Body of pancreas (tissue), 4 donors: Measurements from ENCODE around the gene CUL9. TPM values are rescaled to one million over a fixed set of nuclear protein-coding genes. Genes with fewer than 3 reads are reported as not detected.

Experiments
- ATAC-seq: fragments of 150-250 bp; one replicate; pipeline ENCODE4 v1.9.1; 2016
- DNase-seq, 4 donors: peaks; one replicate each; pipeline ENCODE4 v3.0.0-alpha.2; 2019
- H3K27ac ChIP-seq, 4 donors: fragments of 200-600 bp; sonication (generic); 1 replicate in 3 of 4; 2 replicates in 1 of 4; pipeline versions ENCODE4 v1.5.1 to v1.6.1; 2016 to 2019; ENCODE audit warnings: mild to moderate bottlenecking in 1 of 4, mixed read lengths in 1 of 4, moderate library complexity in 1 of 4
- H3K27me3 ChIP-seq, 2 donors: fragments of 200-600 bp; sonication (generic); one replicate each; pipeline ENCODE4 v1.6.0; 2016; ENCODE audit warnings: mild to moderate bottlenecking in 1 of 2
- H3K36me3 ChIP-seq, 2 donors: fragments of 200-600 bp; sonication (generic); replicated peaks in 1 of 2; 2 replicates each; pipeline ENCODE4 v1.5.1; 2016; ENCODE audit warnings: low read depth in 2 of 2; ENCODE audit not compliant: insufficient read depth in 1 of 2
- H3K4me1 ChIP-seq: fragments of 200-600 bp; sonication (generic); one replicate; pipeline ENCODE4 v1.6.0; 2016
- H3K4me3 ChIP-seq, 2 donors: fragments of 200-600 bp; sonication (generic); 1 replicate in 1 of 2; 2 replicates in 1 of 2; pipeline ENCODE4 v1.5.1; 2016 to 2019
- H3K9me3 ChIP-seq, 3 donors: fragments of 200-600 bp; sonication (generic); 1 replicate in 2 of 3; 2 replicates in 1 of 3; pipeline ENCODE4 v1.5.1; 2016
- POLR2A ChIP-seq, 3 donors: fragments of 450-650 bp; IDR thresholded peaks; one replicate each; pipeline ENCODE4 v1.6.1; 2016; ENCODE audit warnings: antibody characterized with exemption in 3 of 3, mild to moderate bottlenecking in 2 of 3
- WGBS, 2 donors: methylation state at CpG; one replicate each; pipeline ENCODE4 v1.1.5; 2017; 5-methylcytosine and 5-hydroxymethylcytosine counted together
- intact Hi-C: fragments of 100-400 bp; cut with DNase I; formaldehyde crosslinking; loops from one replicate; pipeline ENCODE4 v1.15.1; 2023
- total RNA-seq, 2 donors: library from RNA; depleted of rRNA; stranded (reverse); fragments of >200 nt; gene quantifications; one replicate each; pipeline ENCODE4 v1.1.0, GENCODE V29; 2016
- TF ChIP-seq, protein P1 (sequence below), 7 experiments: fragments of 450-650 bp in 4 of 7; fragments of 200-600 bp in 3 of 7; sonication (generic) in 3 of 7; IDR thresholded peaks; one replicate each; pipeline ENCODE4 v1.5.1; 2016 to 2019; ENCODE audit warnings: antibody characterized with exemption in 7 of 7

CUL9 gene
- total RNA-seq, 2 donors from 2014 or later = 34.8 to 84.4 TPM

DNA sequence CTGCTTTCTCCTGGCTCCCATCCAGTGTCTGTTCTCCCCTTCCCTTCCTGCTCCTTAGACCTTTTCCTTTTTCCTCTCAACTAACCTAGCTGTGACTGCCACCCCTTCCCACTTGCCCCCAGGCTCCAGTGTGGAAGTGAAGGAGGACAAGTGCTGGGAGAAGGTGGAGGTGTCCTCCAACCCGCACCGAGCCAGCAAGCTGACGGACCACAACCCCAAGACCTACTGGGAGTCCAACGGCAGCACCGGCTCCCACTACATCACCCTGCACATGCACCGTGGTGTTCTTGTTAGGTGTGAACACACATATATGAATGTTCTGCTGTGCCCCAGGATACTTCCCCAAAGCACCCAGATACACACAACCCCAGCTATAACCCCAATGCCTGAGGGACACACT, 18.5 kb downstream of the CUL9 start:
- peaks cover 0 to 19% of the 10 kb centered on the region in 2 donors for H3K36me3 ChIP-seq
- intact Hi-C loops = no loop called here
- H3K27me3 ChIP-seq = no peaks in the 10 kb centered on the region
- 93 to 95% methylated on average over 6 of the region's 6 CpGs for WGBS, 2 donors
- ATAC-seq (no peak), DNase-seq (no peak)
- H3K27ac ChIP-seq = no peak overlapping the region
- H3K4me3 ChIP-seq = no peak overlapping the region
- H3K9me3 ChIP-seq = no peaks in the 10 kb centered on the region
- TF ChIP-seq, protein P1, sequence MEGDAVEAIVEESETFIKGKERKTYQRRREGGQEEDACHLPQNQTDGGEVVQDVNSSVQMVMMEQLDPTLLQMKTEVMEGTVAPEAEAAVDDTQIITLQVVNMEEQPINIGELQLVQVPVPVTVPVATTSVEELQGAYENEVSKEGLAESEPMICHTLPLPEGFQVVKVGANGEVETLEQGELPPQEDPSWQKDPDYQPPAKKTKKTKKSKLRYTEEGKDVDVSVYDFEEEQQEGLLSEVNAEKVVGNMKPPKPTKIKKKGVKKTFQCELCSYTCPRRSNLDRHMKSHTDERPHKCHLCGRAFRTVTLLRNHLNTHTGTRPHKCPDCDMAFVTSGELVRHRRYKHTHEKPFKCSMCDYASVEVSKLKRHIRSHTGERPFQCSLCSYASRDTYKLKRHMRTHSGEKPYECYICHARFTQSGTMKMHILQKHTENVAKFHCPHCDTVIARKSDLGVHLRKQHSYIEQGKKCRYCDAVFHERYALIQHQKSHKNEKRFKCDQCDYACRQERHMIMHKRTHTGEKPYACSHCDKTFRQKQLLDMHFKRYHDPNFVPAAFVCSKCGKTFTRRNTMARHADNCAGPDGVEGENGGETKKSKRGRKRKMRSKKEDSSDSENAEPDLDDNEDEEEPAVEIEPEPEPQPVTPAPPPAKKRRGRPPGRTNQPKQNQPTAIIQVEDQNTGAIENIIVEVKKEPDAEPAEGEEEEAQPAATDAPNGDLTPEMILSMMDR (IDR thresholded peaks at IDR 0.05) = no peak
- no peak for TF ChIP-seq POLR2A (IDR thresholded peaks at IDR 0.05)
- no peaks in the 10 kb centered on the region for H3K4me1 ChIP-seq

DNA sequence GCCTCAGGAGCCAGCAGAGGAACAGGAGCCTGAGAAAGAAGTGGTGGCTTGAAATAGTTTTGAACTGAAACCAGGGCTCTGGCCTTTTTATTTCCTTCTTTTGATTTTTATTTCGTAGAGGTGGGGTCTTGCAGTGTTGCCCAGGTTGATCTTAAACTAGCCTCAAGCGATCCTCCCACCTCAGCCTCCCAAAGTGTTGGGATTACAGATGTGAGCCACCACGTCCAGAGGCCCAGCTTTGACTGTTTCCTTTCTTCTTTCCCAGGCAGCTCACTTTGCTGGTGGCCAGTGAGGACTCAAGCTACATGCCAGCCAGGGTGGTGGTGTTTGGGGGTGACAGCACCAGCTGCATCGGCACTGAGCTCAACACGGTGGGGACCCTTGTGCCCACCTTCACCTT, 20.5 kb downstream of the CUL9 start:
- Histone ChIP-seq H3K4me1 (no peaks in the 10 kb centered on the region), H3K9me3 (no peaks in the 10 kb centered on the region), H3K4me3 (no peak overlapping the region), H3K27me3 (no peaks in the 10 kb centered on the region), H3K27ac (no peak overlapping the region), H3K36me3 (peaks cover 0 to 10% of the 10 kb centered on the region in 2 donors)
- intact Hi-C loops = no loop called here
- 82 to 84% methylated on average over 5 of the region's 5 CpGs for WGBS, 2 donors
- TF ChIP-seq POLR2A (IDR thresholded peaks at IDR 0.05) = no peak
- TF ChIP-seq, protein P1 (IDR thresholded peaks at IDR 0.05) = no peak
- DNase-seq (no peak), ATAC-seq (no peak)

DNA sequence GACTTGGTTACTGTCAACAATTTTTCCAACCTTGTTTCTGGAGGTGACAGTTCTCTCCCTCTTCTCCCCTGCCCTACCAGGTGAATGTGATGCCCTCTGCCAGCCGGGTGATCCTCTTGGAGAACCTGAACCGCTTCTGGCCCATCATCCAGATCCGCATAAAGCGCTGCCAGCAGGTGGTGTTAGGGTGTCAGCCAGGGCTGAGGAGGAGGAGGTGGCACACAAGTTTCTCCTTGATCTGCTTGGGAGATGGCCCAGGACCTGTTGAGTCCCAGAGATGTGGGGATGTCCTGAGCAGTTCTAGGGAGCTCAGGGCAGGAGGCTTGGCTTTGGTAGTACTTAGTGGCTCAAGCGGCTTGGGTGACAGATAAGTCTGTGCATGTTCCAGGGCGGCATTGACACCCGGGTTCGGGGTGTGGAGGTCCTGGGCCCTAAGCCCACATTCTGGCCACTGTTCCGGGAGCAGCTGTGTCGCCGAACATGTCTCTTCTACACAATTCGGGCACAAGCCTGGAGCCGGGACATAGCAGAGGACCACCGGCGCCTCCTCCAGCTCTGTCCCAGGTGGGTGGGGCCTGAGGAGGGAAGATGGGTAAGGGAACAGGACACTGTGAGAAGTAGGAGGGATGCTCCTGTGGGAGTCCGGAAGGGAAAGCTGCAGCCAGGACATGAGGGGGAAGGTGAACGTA, 21.2 kb downstream of the CUL9 start:
- DNase-seq = no peak
- WGBS, 2 donors = 88 to 93% methylated on average over 13 to 16 of the region's 17 CpGs
- no peak for ATAC-seq

DNA sequence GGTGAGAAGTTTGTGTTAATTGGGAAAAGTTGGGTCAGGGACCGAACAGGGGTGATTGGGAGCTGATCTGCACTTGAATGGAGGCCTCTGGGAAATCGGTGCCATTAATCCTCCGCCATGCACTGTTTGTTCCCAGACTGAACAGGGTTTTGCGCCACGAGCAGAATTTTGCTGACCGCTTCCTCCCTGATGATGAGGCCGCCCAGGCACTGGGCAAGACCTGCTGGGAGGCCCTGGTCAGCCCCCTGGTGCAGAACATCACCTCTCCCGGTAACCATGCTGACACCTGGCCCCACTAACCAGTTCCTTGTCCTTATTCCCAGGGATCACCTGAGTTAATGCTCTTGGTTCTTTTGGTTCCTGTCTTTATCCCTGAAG, 21.7 kb downstream of the CUL9 start:
- H3K4me3 ChIP-seq = no peak overlapping the region
- H3K9me3 ChIP-seq = no peaks in the 10 kb centered on the region
- peaks cover 0 to 4% of the 10 kb centered on the region in 2 donors for H3K36me3 ChIP-seq
- TF ChIP-seq POLR2A (IDR thresholded peaks at IDR 0.05) = no peak
- TF ChIP-seq, protein P1 (IDR thresholded peaks at IDR 0.05) = no peak
- intact Hi-C loops = no loop called here
- no peak overlapping the region for H3K27ac ChIP-seq
- no peak for DNase-seq
- no peak for ATAC-seq
- H3K27me3 ChIP-seq = no peaks in the 10 kb centered on the region
- WGBS, 2 donors = 91% methylated on average over 8 of the region's 8 CpGs
- H3K4me1 ChIP-seq = no peaks in the 10 kb centered on the region

More for the DNA sequence above, 21.2 kb downstream of the CUL9 start:
- H3K27ac ChIP-seq = no peak overlapping the region
- intact Hi-C loops = no loop called here
- H3K4me3 ChIP-seq = no peak overlapping the region
- no peaks in the 10 kb centered on the region for H3K9me3 ChIP-seq
- no peaks in the 10 kb centered on the region for H3K27me3 ChIP-seq
- no peak for TF ChIP-seq POLR2A (IDR thresholded peaks at IDR 0.05)
- TF ChIP-seq, protein P1 (IDR thresholded peaks at IDR 0.05) = no peak
- peaks cover 0 to 6% of the 10 kb centered on the region in 2 donors for H3K36me3 ChIP-seq
- H3K4me1 ChIP-seq = no peaks in the 10 kb centered on the region
